WERI-Rb-1 (cell line): ENCODE results near the gene DOCK10.

Experiments
- DNase-seq: peaks from one replicate; pipeline ENCODE4 v3.0.0-alpha.2; 2020
- H3K27ac ChIP-seq: fragments of 250-450 bp; sonication (Bioruptor Pico); 2 replicates; pipeline ENCODE4 v1.5.1; 2020; ENCODE audit warnings: mild to moderate bottlenecking, moderate library complexity
- H3K27me3 ChIP-seq: fragments of 250-450 bp; sonication (Bioruptor Pico); 2 replicates; pipeline ENCODE4 v1.5.1; 2021; ENCODE audit warnings: mild to moderate bottlenecking, low read depth, moderate library complexity; ENCODE audit not compliant: insufficient read depth, severe bottlenecking
- H3K36me3 ChIP-seq: fragments of 250-450 bp; sonication (Bioruptor Pico); 2 replicates; pipeline ENCODE4 v1.5.1; 2020; ENCODE audit warnings: mild to moderate bottlenecking, moderate library complexity
- H3K4me3 ChIP-seq: 2 replicates; pipeline ENCODE4 v1.5.1; 2011; ENCODE audit warnings: low read depth, mild to moderate bottlenecking, control low read depth, low read length
- H3K9me3 ChIP-seq: fragments of 250-450 bp; sonication (Bioruptor Pico); 2 replicates; pipeline ENCODE4 v1.5.1; 2021; ENCODE audit warnings: mild to moderate bottlenecking, moderate library complexity; ENCODE audit not compliant: severe bottlenecking
- CTCF ChIP-seq: IDR thresholded peaks from 2 replicates; pipeline ENCODE4 v1.5.1; 2011; ENCODE audit warnings: low read depth, mild to moderate bottlenecking, control low read depth, inconsistent platforms, low read length

Gene DOCK10

DNA sequence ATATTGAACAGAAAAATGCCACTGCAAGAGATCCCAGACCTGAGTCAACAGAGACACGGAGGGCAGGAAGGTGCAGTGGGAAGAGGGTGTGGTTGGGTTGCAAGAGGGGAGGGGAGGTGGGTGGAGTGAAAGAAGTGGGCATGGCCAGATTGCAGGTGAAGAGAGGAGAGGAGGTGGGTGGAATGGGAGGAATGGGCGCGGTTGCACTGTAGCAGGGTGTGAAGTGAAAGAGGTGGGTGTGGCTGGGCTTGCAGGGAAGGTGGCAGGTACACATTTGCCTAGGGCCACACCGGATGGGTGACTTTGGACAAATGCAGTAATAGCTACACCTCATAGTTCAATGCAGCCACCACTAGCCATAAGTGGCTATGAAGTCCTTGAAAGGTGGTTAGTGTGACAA lies 71.1 kb downstream of the DOCK10 start:
- no peaks in the 10 kb centered on the region for H3K36me3 ChIP-seq
- H3K27me3 ChIP-seq: no peaks in the 10 kb centered on the region
- TF ChIP-seq CTCF: no peak
- H3K27ac ChIP-seq: no peak overlapping the region
- DNase-seq: no peak
- H3K4me3 ChIP-seq: no peak overlapping the region
- no peaks in the 10 kb centered on the region for H3K9me3 ChIP-seq

DNA sequence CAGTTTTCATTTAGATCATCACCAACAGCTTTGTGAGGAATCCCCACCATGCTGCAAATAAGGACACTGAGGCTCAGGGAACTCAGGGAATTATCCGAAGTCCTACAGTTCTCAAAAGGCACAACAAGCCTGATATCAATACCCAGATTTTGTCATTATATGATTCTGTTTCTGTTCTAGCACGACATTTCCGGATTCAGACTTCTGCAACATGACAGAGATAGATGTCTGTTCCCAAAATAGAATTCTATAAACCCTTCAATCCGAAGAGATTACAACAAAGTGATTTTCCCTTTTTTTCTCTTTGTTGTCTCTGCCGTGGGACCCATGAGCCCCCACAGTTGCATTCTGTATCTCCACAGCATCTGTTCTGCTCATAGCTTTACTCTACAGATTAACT lies 72.0 kb downstream of the DOCK10 start:
- Histone ChIP-seq H3K27ac (no peak overlapping the region), H3K36me3 (no peaks in the 10 kb centered on the region), H3K9me3 (no peaks in the 10 kb centered on the region), H3K27me3 (no peaks in the 10 kb centered on the region), H3K4me3 (no peak overlapping the region)
- TF ChIP-seq CTCF: no peak
- DNase-seq: peak; percentile 10

DNA sequence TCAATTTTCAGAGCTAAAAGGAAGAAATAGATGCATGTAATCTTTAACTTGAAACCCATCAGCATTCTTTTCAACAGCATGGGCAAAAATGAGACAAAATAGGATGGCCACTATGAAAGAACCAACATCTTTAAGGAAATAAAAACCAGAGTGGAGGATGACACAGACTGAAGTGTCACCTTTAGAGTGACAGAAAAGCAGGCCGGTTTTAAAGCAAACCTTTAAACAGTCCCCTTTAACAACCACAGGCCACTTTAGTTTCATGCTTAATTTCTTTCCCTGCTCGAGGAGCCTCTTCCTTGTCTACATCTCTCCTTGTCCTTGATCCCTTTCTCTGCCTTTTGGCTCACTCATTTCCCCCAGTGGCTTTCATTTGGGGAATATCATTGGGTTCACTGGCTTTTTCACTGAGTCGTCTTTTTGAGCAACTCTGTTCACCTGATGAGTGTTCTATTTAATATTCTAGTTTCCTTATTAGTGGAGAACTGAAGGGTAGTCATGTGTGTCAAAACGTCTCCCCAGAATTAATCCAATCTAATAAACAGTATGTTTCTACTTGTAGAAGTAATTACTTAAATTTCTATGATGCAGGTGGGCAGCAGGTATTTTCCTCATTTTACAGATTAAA lies 72.5 kb downstream of the DOCK10 start:
- no peak overlapping the region for H3K27ac ChIP-seq
- no peak for DNase-seq
- TF ChIP-seq CTCF: no peak
- H3K36me3 ChIP-seq: no peaks in the 10 kb centered on the region
- no peaks in the 10 kb centered on the region for H3K27me3 ChIP-seq
- H3K9me3 ChIP-seq: no peaks in the 10 kb centered on the region
- no peak overlapping the region for H3K4me3 ChIP-seq

DNA sequence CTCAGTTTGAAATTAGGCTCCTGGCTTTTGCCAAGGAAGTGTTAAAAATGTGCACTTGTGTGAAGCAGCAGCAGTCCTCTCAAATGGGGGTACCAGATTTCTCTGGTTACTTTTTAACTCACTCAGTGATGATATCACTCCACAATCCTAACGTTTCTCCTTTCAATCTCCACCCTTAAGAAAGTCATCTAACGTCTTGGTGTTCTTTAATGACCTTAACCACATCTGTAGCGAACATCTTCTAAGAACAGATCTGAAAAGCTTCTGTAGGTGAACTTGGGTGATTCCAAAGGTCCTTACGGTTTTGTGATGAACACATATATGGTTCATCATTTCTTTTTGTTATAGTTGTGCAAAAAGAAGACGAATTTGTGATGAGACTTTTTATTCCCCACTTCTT lies 73.2 kb downstream of the DOCK10 start:
- TF ChIP-seq CTCF: no peak
- no peak overlapping the region for H3K27ac ChIP-seq
- H3K4me3 ChIP-seq: no peak overlapping the region
- H3K9me3 ChIP-seq: no peaks in the 10 kb centered on the region
- no peaks in the 10 kb centered on the region for H3K36me3 ChIP-seq
- no peak for DNase-seq
- H3K27me3 ChIP-seq: no peaks in the 10 kb centered on the region

DNA sequence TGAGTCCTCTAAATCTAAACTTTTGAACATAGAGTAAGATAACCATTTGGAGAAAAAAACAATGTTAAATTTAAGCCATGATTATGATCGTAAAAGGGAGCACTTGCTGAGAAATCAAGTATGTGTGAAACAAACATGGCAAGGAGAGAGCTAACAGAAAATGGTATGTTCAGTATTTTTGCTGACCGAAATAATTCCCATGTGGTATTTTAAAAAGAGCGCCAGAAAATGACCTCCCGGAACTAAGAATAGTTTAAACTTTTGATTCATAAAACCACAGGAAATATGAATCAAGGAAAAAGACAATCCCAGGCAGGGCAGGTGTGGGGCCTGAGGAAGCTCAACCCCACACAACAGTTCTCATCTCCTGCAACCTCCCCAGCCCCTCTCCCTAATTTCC lies 74.2 kb downstream of the DOCK10 start:
- Histone ChIP-seq H3K36me3 (no peaks in the 10 kb centered on the region), H3K4me3 (no peak overlapping the region), H3K9me3 (no peaks in the 10 kb centered on the region), H3K27me3 (no peaks in the 10 kb centered on the region), H3K27ac (no peak overlapping the region)
- no peak for DNase-seq
- TF ChIP-seq CTCF: no peak

- DNase-seq: no peak
- H3K36me3 ChIP-seq: no peaks in the 10 kb centered on the region
- H3K27ac ChIP-seq: no peak overlapping the region
- no peaks in the 10 kb centered on the region for H3K27me3 ChIP-seq
- TF ChIP-seq CTCF: no peak
- H3K4me3 ChIP-seq: no peak overlapping the region
- H3K9me3 ChIP-seq: no peaks in the 10 kb centered on the region
Observed at GRCh38 chr2:224966613-224967012, 75.7 kb downstream of the DOCK10 start.
